Neuronal stem cell (in vitro differentiated cells): ENCODE data around the gene PIK3C2B.
A peak's percentile ranks its signal among the peaks of the same experiment; 100 is the strongest.

Experiments used
- DNase-seq: peaks from one replicate; pipeline ENCODE4 v3.0.0-alpha.2; 2013; ENCODE audit warnings: low spot score
- H2AFZ ChIP-seq: one replicate; pipeline ENCODE4 v1.6.1; 2013; ENCODE audit warnings: mild to moderate bottlenecking, low read length, inconsistent platforms
- H2AK5ac ChIP-seq: 2 replicates; pipeline ENCODE4 v1.6.1; 2013; ENCODE audit warnings: low read depth, mild to moderate bottlenecking, inconsistent platforms, low read length, moderate library complexity, mixed read lengths
- H2BK120ac ChIP-seq: 2 replicates; pipeline ENCODE4 v1.6.1; 2013; ENCODE audit warnings: low read depth, mild to moderate bottlenecking, inconsistent platforms, low read length, moderate library complexity, mixed read lengths
- H2BK12ac ChIP-seq: one replicate; pipeline ENCODE4 v1.6.1; 2013; ENCODE audit warnings: low read length, inconsistent platforms
- H2BK15ac ChIP-seq: 2 replicates; pipeline ENCODE4 v1.6.1; 2013; ENCODE audit warnings: mild to moderate bottlenecking, low read length, inconsistent platforms, mixed read lengths
- H2BK5ac ChIP-seq: one replicate; pipeline ENCODE4 v1.6.1; 2013; ENCODE audit warnings: inconsistent platforms, mild to moderate bottlenecking, low read length, moderate library complexity
- H3K14ac ChIP-seq: one replicate; pipeline ENCODE4 v1.6.1; 2013; ENCODE audit warnings: low read length, inconsistent platforms
- H3K18ac ChIP-seq: 2 replicates; pipeline ENCODE4 v1.6.1; 2013; ENCODE audit warnings: low read length, inconsistent platforms
- H3K23ac ChIP-seq: 2 replicates; pipeline ENCODE4 v1.6.1; 2013; ENCODE audit warnings: low read depth, mild to moderate bottlenecking, mixed read lengths, low read length, inconsistent platforms; ENCODE audit not compliant: poor library complexity
- H3K27ac ChIP-seq: replicated peaks from 3 replicates; pipeline ENCODE4 v1.5.1; 2013; ENCODE audit warnings: low read length, inconsistent platforms
- H3K27me3 ChIP-seq, 3 experiments: 2 replicates each; pipeline ENCODE4 v1.6.1; 2013; ENCODE audit warnings: low read length in 3 of 3, mild to moderate bottlenecking in 2 of 3, inconsistent platforms in 1 of 3, low read depth in 1 of 3, mixed read lengths in 1 of 3, moderate library complexity in 1 of 3; ENCODE audit not compliant: control insufficient read depth in 3 of 3, insufficient read depth in 3 of 3
- H3K36me3 ChIP-seq, 2 donors: replicated peaks in 1 of 2; 2 replicates each; pipeline ENCODE4 v1.6.1; 2013; ENCODE audit warnings: low read length in 2 of 2; ENCODE audit not compliant: control insufficient read depth in 2 of 2, insufficient read depth in 2 of 2
- H3K4ac ChIP-seq: 2 replicates; pipeline ENCODE4 v1.6.1; 2013; ENCODE audit warnings: inconsistent platforms, mild to moderate bottlenecking, low read length, moderate library complexity
- H3K4me1 ChIP-seq, 2 donors: 1 replicate in 1 of 2; 2 replicates in 1 of 2; pipeline ENCODE4 v1.6.1; 2013; ENCODE audit warnings: low read length in 2 of 2, low read depth in 1 of 2; ENCODE audit not compliant: control insufficient read depth in 2 of 2, insufficient read depth in 1 of 2
- H3K4me2 ChIP-seq: one replicate; pipeline ENCODE4 v1.6.1; 2013; ENCODE audit warnings: mild to moderate bottlenecking, low read length, inconsistent platforms; ENCODE audit not compliant: insufficient read depth, poor library complexity, severe bottlenecking
- H3K4me3 ChIP-seq, 2 donors: 2 replicates each; pipeline ENCODE4 v1.5.1; 2013; ENCODE audit warnings: low read length in 2 of 2, mild to moderate bottlenecking in 2 of 2, inconsistent platforms in 1 of 2, moderate library complexity in 1 of 2
- H3K79me1 ChIP-seq: one replicate; pipeline ENCODE4 v1.6.1; 2013; ENCODE audit warnings: low read depth, mild to moderate bottlenecking, inconsistent platforms, low read length, moderate library complexity
- H3K9ac ChIP-seq: one replicate; pipeline ENCODE4 v1.6.1; 2013; ENCODE audit warnings: mild to moderate bottlenecking, low read depth, low read length, inconsistent platforms; ENCODE audit not compliant: poor library complexity
- H3K9me3 ChIP-seq, 2 donors: replicated peaks in 1 of 2; 2 replicates each; pipeline versions ENCODE3 to v1.6.1; 2013; ENCODE audit warnings: low read length in 2 of 2, mild to moderate bottlenecking in 2 of 2, inconsistent platforms in 1 of 2, low read depth in 1 of 2, mixed read lengths in 1 of 2, moderate library complexity in 1 of 2; ENCODE audit not compliant: control insufficient read depth in 2 of 2, insufficient read depth in 1 of 2
- H4K8ac ChIP-seq: one replicate; pipeline ENCODE4 v1.6.1; 2013; ENCODE audit warnings: low read depth, mild to moderate bottlenecking, inconsistent platforms, low read length, moderate library complexity
- H4K91ac ChIP-seq: one replicate; pipeline ENCODE4 v1.6.1; 2013; ENCODE audit warnings: low read length, low read depth, mild to moderate bottlenecking, inconsistent platforms; ENCODE audit not compliant: poor library complexity
- WGBS, 2 donors: extraction: QIAGEN DNeasy Blood & Tissue Kit; methylation state at CpG; one replicate each; pipeline ENCODE4 v1.1.7; 2013; ENCODE audit warnings: missing lambda C conversion rate in 2 of 2, mixed read lengths in 1 of 2; ENCODE audit not compliant: insufficient read length in 2 of 2, insufficient replicate concordance in 1 of 2; ENCODE audit errors: extremely low coverage in 2 of 2; 5-methylcytosine and 5-hydroxymethylcytosine counted together

The PIK3C2B gene

GRCh38 chr1:204447190-204447589, 47.4 kb downstream of the PIK3C2B start:
- H2BK15ac ChIP-seq: peak overlapping the region; percentile 30
- H4K91ac ChIP-seq: no peak overlapping the region
- WGBS, 2 donors: no CpG with 5 or more reads among the region's 6 CpGs
- H2AK5ac ChIP-seq: peak overlapping the region; percentile 58
- no peak overlapping the region for H2BK12ac ChIP-seq
- H3K4ac ChIP-seq: no peak overlapping the region
- no peaks in the 10 kb centered on the region for H3K79me1 ChIP-seq
- H3K9ac ChIP-seq: no peak overlapping the region
- peak overlapping the region; percentile 34 for H2BK5ac ChIP-seq
- no peak overlapping the region for H3K23ac ChIP-seq
- H3K36me3 ChIP-seq: peaks cover 49 to 97% of the 10 kb centered on the region in 2 donors
- no peak for DNase-seq
- no peak overlapping the region for H2BK120ac ChIP-seq
- H3K4me3 ChIP-seq: no peak overlapping the region
- H3K9me3 ChIP-seq: no peaks in the 10 kb centered on the region
- no peak overlapping the region for H4K8ac ChIP-seq
- no peak overlapping the region for H3K14ac ChIP-seq
- H3K4me2 ChIP-seq: peak overlapping the region; percentile 45
- H3K4me1 ChIP-seq: peaks cover 11 to 23% of the 10 kb centered on the region in 2 donors
- H3K27ac ChIP-seq: peak overlapping the region; percentile 72
- H2AFZ ChIP-seq: no peak overlapping the region
- H3K27me3 ChIP-seq: no peaks in the 10 kb centered on the region
- H3K18ac ChIP-seq: peak overlapping the region; percentile 17

DNA sequence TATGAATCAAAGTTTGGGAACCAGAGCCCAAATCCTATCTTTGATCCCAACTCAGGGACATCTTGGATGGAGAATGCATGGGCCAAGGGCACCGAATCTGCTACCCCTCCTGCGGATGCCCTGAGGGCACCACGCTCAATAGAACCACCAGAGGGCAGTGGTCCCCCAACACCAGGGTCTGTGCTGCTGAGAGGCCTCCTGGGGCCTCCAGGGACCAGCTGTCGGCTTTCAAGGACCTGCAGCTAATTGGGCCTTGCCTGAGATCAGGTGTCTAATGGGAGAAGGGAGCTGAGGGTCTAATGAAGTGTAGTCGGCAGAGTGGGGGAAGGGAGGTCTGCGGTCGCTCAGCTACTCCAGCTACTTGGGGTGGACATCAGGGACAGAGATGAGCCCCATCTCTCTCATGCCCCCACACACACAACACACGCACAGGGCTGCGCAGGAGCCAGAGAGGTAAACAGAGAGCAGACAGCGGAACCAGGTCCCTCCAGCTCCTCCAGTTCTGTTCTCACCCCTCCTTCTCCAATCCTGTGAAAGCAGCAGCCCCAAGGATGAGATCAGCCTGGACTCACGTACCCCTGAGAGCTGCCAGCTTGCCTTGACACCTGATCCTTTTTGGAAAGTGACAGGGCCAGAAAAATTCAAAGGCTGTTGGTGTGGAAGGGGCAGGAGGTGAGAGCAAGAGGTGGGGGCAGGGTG, 48.0 kb downstream of the PIK3C2B start:
- peak overlapping the region; percentile 72 for H3K27ac ChIP-seq
- H3K9ac ChIP-seq: no peak overlapping the region
- H3K4me1 ChIP-seq: peaks cover 11 to 23% of the 10 kb centered on the region in 2 donors
- no peaks in the 10 kb centered on the region for H3K79me1 ChIP-seq
- peak overlapping the region; percentile 45 for H3K4me2 ChIP-seq
- peak overlapping the region; percentile 72 for H2AK5ac ChIP-seq
- peak overlapping the region; percentile 77 for H3K18ac ChIP-seq
- H3K4me3 ChIP-seq: peak overlapping the region in 1 of 2 donors; percentile 16
- H4K8ac ChIP-seq: no peak overlapping the region
- WGBS, 2 donors: no CpG with 5 or more reads among the region's 11 CpGs
- peak overlapping the region; percentile 28 for H3K23ac ChIP-seq
- H3K14ac ChIP-seq: no peak overlapping the region
- H2AFZ ChIP-seq: no peak overlapping the region
- peak overlapping the region; percentile 29 for H2BK120ac ChIP-seq
- peak overlapping the region; percentile 7 for H3K4ac ChIP-seq
- peak overlapping the region; percentile 30 for H2BK15ac ChIP-seq
- H3K36me3 ChIP-seq: peaks cover 53 to 97% of the 10 kb centered on the region in 2 donors
- peak; percentile 75 for DNase-seq
- no peaks in the 10 kb centered on the region for H3K27me3 ChIP-seq
- H3K9me3 ChIP-seq: no peaks in the 10 kb centered on the region
- H4K91ac ChIP-seq: no peak overlapping the region
- H2BK5ac ChIP-seq: no peak overlapping the region
- H2BK12ac ChIP-seq: peak overlapping the region; percentile 63

DNA sequence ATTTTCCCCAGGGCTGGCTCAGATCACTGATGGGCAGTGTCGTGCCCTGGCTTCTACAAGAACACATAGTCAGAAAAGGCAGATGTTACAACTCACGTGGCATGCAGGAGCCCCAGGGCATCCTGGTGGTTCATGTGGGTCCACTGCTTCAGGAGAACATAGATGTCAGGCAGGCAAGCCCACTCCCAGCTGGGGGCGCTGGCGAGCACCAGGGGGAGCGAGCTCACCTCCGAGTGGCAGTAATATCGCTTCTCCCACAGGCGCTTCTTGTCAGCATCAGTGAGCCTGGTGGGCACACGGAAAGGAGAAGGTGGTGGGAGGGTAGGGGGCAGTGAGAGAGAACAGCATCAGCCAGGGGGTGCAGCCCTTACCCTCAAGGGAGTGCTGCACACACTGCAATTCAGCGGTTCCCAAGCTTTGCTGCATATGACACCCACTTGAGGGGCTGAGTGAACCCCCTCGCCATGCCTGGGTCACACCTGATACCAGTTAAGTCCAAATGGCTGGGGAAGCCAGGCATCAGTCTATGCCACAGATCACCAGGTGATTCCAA, 48.7 kb downstream of the PIK3C2B start:
- H2BK15ac ChIP-seq: no peak overlapping the region
- H2BK12ac ChIP-seq: peak overlapping the region; percentile 43
- peak overlapping the region; percentile 72 for H2AK5ac ChIP-seq
- H3K4ac ChIP-seq: no peak overlapping the region
- H3K36me3 ChIP-seq: peaks cover 56 to 97% of the 10 kb centered on the region in 2 donors
- WGBS, 2 donors: no CpG with 5 or more reads among the region's 11 CpGs
- no peak overlapping the region for H2AFZ ChIP-seq
- no peak overlapping the region for H3K27ac ChIP-seq
- H3K23ac ChIP-seq: peak overlapping the region; percentile 81
- H3K9ac ChIP-seq: no peak overlapping the region
- no peak overlapping the region for H3K4me2 ChIP-seq
- no peaks in the 10 kb centered on the region for H3K79me1 ChIP-seq
- DNase-seq: no peak
- H3K9me3 ChIP-seq: no peaks in the 10 kb centered on the region
- no peaks in the 10 kb centered on the region for H3K27me3 ChIP-seq
- H3K14ac ChIP-seq: no peak overlapping the region
- H2BK120ac ChIP-seq: peak overlapping the region; percentile 29
- H3K4me3 ChIP-seq: no peak overlapping the region
- peak overlapping the region; percentile 53 for H4K8ac ChIP-seq
- H2BK5ac ChIP-seq: no peak overlapping the region
- H4K91ac ChIP-seq: no peak overlapping the region
- peak overlapping the region; percentile 2 for H3K18ac ChIP-seq
- H3K4me1 ChIP-seq: peaks cover 11 to 19% of the 10 kb centered on the region in 2 donors
